OCI-LY1 (cell line): Measurements from ENCODE around the gene NUP88.

Experiments
- CTCF ChIP-seq: fragments of 200-600 bp; sonication (generic), shearing (Covaris generic); IDR thresholded peaks from 2 replicates; pipeline ENCODE4 v1.5.1; 2017; ENCODE audit warnings: mild to moderate bottlenecking, antibody characterized with exemption, low read length, moderate library complexity, mixed read lengths
- EZH2 ChIP-seq: fragments of 200-600 bp; sonication (generic), shearing (Covaris generic); IDR thresholded peaks from 2 replicates; pipeline ENCODE4 v1.8.0; 2017; ENCODE audit warnings: borderline replicate concordance, mixed run types, mild to moderate bottlenecking, antibody characterized with exemption, low read length, moderate library complexity, mixed read lengths

DNA sequence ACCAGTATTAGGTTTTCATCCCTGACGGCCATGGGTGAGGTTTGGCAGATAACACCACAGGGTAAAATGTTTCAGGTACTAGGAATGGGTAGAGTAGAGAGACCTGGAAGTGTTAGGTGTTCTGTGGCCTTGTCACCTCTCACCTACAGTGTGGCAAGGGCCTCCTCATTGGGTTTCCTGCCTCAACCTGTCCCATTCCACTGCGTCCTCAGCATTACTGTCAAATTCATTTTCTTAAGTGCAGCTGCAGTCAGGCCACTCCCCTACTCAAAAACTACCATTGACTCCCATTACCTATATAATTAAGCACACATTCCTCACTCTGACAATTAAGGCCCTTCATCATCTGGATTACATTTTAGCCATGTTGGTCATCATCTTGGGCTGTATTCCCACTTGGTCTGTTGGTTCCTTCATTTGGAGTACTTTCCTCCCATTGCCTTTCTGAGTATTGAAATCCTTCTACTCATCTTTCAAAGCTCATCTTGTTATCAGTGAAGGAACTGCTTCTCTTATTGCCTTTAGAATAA, 64.5 kb downstream of the NUP88 start:
- TF ChIP-seq CTCF = no peak
- TF ChIP-seq EZH2 = no peak
